GM23338 (cell line): ENCODE data around the gene LIX1.

Experiments
- CREB1 ChIP-seq: fragments of 250-450 bp; sonication (Bioruptor Pico); IDR thresholded peaks from 2 replicates; pipeline ENCODE4 v1.5.0; 2020; ENCODE audit warnings: low read depth, mild to moderate bottlenecking, moderate library complexity
- CTCF ChIP-seq, 2 experiments: fragments of 200-600 bp in 1 of 2; sonication (generic) in 1 of 2; conservative IDR thresholded peaks; 2 replicates each; pipeline versions ENCODE4 v1.5.1 to v1.6.1; 2016 to 2017; ENCODE audit warnings: antibody characterized with exemption in 2 of 2, low read depth in 2 of 2, mild to moderate bottlenecking in 2 of 2, moderate library complexity in 1 of 2
- ETS1 ChIP-seq: IDR thresholded peaks from 2 replicates; pipeline ENCODE4 v1.6.1; 2016; ENCODE audit warnings: antibody characterized with exemption
- EZH2 ChIP-seq: fragments of 200-600 bp; sonication (generic); IDR thresholded peaks from one replicate; pipeline ENCODE4 v1.8.0; 2017; ENCODE audit warnings: antibody characterized with exemption, mild to moderate bottlenecking, low read depth; ENCODE audit not compliant: unreplicated experiment
- EZH2phosphoT487 ChIP-seq: fragments of 200-600 bp; sonication (generic); IDR thresholded peaks from one replicate; pipeline ENCODE4 v1.8.1; 2018; ENCODE audit warnings: antibody characterized with exemption; ENCODE audit not compliant: unreplicated experiment
- JUNB ChIP-seq: IDR thresholded peaks from one replicate; pipeline ENCODE4 v1.6.1; 2016; ENCODE audit warnings: antibody characterized with exemption; ENCODE audit not compliant: unreplicated experiment
- NANOG ChIP-seq: IDR thresholded peaks from 2 replicates; pipeline ENCODE4 v1.6.1; 2016; ENCODE audit warnings: antibody characterized with exemption, borderline replicate concordance
- POLR2AphosphoS5 ChIP-seq: IDR thresholded peaks from 2 replicates; pipeline ENCODE4 v1.6.1; 2016; ENCODE audit warnings: antibody characterized with exemption, low read depth
- REST ChIP-seq: IDR thresholded peaks from one replicate; pipeline ENCODE4 v1.6.1; 2018; ENCODE audit warnings: antibody characterized with exemption; ENCODE audit not compliant: unreplicated experiment
- ZNF114 ChIP-seq: fragments of 250-450 bp; sonication (Bioruptor Pico); IDR thresholded peaks from 2 replicates; pipeline ENCODE4 v1.5.0; 2020; ENCODE audit warnings: mild to moderate bottlenecking, moderate library complexity
- ZNF331 ChIP-seq: fragments of 250-450 bp; sonication (Bioruptor Pico); IDR thresholded peaks from 2 replicates; pipeline ENCODE4 v1.5.0; 2020; ENCODE audit warnings: low read depth, mild to moderate bottlenecking, moderate library complexity
- ZNF462 ChIP-seq: fragments of 250-450 bp; sonication (Bioruptor Pico); IDR thresholded peaks from 2 replicates; pipeline ENCODE4 v1.5.0; 2020; ENCODE audit warnings: mild to moderate bottlenecking, moderate library complexity

GRCh38 chr5:97062046-97062445 is 80.4 kb downstream of the LIX1 start:
- TF ChIP-seq CTCF (conservative IDR thresholded peaks at IDR 0.05; ENCODE audit: low read depth in 2 of 2) (no peak), POLR2AphosphoS5 (no peak), REST (no peak), CREB1 (no peak), NANOG (no peak), JUNB (no peak), EZH2 (no peak), EZH2phosphoT487 (no peak), ZNF114 (CRISPR knock-in tag) (no peak), ETS1 (no peak), ZNF462 (CRISPR knock-in tag) (no peak), ZNF331 (CRISPR knock-in tag) (no peak)
